ENCODE results near the gene ELMOD3.

Gene ELMOD3

DNA sequence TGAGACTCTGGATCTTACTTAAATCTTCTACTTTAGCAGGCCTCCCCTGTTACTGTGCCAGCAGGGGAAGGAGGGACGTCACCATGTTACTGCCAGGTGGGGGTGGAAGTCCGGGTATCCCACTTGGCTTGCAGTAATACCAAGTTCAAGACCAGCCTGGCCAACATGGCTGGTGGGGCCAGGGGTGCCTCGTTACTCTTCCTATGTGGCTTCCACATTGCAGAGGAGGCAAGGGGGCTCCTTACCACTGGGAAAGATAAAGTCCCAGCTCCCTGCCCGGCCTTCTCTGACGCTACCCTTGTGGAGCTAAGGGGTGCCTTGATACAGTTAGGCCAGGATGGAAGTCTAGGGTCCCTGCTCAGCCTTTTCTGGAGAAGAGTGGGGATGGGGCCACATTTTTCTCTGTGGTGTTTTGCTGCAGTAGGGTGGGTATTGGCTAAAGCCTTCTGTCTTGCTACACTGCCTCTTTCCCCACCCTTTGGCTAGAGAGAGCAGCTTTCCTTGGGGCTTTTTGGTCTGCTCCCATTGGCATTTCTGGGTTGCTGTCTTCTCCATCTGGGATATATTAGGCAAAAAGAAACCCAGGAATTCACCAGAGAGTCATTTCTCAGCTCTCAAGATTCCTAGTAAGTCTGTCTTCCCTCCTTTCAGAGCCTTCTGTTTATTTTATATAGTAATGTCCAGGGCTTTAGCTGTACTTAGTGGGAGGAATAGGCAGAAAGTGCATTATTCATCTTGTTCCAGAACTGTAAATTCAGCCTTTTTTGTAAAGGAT is 21.9 kb downstream of the ELMOD3 start:
- peak; percentile 49 for DNase-seq (ENCODE audit: low read depth)

DNA sequence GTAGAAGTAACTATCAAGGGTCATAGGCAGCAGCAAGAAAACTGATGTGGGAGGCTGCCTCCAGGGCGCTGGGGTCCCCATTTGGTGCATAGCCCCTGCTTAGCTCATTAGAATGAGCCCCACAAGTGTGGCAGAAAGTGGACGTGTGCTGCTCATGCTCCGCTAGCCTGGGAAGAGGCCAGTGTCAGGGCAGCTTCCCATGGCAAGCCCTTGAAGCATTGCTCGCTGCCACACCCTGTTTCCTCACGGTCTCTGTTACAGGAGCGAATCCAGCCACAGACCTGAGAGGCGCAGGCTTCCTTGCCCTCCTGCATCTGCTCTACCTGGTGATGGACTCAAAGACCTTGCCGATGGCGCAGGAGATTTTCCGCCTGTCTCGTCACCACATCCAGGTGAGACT is 22.5 kb downstream of the ELMOD3 start:
- no peak for DNase-seq (ENCODE audit: low read depth)

DNA sequence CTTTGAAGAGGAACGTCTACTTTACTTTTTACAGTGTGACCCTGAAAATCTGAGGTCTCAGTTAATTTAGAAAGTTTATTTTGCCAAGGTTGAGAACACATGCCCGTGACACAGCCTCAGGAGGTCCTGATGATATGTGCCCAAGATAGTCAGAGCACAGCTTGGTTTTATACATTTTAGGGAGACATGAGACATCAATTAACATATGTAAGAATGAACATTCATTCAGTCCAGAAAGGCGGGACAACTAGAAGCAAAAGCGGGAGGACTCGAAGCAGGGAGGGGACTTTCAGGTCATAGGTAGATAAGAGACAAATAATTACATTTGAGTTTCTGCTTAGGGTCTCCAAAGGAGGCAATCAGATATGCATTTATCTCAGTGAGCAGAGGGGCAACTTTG is 23.7 kb downstream of the ELMOD3 start:
- DNase-seq (ENCODE audit: low read depth): no peak

DNA sequence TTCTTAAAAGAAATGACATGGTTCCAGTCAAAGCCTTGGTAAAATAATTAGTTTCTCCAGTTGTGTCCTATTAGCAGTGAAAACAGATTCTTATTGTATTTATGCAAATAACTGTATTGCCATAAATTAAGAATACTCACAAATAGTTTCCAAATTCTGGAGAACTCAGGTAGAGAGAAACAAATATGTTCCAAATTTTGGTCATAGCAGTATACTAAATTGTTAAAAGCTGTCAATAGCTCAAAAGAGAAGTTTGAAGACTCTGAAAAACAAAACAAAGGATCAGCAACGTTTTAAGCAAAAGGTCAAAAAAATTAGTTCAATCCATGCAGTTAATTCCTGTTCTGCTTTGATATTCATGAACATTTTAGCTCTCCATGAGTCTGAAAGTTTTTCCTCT is 25.5 kb downstream of the ELMOD3 start:
- no peak for DNase-seq (ENCODE audit: low read depth)

DNA sequence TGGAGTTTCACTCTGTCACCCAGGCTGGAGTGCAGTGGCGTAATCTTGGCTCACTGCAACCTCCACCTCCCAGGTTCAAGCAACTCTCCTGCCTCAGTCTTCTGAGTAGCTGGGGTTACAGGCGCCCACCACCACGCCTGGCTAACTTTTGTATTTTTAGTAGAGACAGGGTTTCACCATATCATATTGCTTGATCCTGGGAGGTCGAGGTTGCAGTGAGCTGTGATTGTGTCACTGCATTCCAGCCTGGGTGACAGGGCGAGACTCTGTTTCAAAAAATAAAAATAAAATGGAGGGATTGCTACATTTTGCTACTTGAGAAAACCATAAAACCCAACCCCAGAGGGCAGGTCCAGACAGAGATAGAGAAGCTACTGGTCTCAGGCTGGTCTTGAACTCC is 28.6 kb downstream of the ELMOD3 start:
- DNase-seq (ENCODE audit: low read depth): peak; percentile 22

DNA sequence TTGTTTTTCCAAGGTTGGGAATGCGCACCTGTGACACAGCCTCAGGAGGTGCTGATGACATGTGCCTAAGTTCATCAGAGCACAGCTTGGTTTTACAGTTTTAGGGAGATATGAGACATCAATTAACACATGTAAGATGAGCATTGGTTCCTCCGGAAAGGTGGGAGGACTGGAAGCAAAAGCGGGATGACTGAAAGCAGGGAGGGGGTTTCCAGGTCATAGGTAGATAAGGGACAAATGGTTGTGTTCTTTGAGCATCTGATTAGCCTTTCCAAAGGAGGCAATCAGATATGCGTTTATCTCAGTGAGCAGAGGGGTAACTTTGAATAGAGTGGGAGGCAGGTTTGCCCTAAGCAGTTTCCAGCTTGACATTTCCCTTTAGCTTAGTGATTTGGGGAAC is 29.3 kb downstream of the ELMOD3 start:
- no peak for DNase-seq (ENCODE audit: low read depth)

DNA sequence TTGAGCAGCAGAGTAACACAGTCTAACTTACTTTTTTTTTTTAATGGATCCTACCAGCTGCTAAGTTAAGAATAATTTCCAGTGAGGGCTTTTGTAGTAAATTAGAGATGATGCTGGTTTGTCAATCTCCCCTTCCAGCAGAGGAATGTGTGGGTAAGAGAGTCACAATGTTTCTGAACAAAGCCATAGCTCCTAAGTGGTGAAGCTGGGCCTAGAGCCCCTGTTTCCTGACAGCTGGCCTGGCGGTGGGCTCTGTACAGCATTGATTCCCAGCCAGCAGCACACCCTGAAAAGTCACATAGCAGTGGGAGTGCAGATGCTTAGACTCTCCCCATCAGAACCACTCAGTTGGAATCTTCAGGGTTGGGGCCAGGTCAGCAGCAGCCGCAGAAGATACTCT is 31.2 kb downstream of the ELMOD3 start:
- DNase-seq (ENCODE audit: low read depth): no peak

DNA sequence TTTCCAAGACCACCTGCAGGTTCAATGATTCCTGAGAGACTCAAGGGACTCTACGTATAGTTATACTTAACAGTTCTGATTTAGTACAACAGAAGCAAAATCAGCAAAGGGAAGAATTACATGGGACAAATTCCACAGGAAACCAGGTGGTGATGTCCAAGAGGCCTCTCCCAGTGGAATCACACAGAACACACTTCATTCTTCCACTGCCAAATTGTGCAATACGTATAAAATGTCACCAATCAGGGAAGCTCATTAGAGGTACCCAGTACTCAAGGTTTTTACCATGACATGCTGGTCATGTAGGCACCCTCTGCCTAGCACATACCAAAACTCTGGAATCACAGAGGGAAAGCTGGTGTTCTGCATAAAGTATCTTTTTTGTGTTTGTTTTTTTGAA is 33.2 kb downstream of the ELMOD3 start:
- DNase-seq (ENCODE audit: low read depth): no peak

DNA sequence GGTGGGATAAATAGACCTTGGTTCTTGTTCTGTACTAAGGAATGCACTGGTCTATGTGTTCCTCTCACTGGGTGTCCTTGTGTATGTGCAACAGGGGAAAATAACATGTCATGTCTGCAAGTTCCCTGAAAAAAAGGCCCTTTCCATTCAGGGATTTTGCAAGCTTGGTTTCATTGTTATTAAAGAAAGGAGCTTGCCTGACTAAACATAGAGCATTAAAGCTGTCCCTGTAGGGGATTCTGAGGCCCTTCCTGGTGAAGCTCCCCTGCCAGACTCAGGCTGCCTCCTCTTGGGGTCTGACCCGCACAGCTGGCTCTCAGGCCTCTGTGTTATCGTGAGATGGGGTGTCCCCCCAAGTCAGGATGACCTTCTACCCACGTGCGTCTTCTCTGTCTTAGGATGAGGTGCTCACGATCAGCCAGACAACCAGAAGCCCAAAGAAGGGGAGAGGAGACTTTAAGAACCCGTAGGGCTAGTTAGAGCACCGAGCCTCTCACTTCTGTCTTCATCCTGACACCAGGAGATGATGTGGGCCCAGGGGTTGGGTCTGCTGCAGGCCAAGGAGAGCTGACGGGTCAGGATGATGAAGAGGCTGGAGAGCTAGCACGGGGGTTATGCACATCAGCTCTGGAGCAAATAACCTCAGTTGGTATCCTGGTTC is 34.4 kb downstream of the ELMOD3 start:
- DNase-seq (ENCODE audit: low read depth): no peak

DNA sequence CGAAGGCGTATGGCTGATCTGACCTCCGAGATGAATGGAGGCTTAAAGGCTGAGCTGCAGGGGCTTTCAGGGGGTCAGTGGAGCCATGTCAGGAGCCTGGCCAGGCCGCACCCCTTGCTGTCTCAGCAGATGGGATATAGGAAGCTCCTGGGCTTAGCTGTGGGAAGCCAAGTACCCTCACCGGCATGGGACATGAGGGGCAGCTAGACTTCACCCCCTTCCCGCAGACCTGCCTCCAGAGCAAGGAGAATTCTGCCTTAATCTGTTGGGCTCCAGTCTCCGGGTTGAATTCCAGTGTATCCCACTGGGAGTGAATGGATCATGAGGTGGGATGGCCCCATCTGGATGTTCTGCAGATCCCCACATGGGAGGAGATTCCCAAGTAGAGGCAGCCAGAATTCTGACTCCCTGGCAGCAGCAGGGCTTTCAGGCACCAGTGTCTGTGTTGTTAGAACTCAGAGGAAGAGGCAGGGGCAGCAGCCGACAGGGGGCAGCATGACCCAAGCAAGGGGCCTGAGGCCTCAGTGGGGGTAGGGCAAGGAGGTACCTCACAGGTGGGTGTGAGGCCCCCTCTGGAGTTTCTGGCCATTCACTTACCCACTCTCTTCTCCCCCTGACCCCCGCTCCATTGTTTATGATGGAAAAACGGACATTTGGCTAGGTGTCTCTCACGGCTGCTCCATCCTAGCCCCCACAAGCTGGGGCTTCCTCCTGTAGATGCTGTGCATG is 36.5 kb downstream of the ELMOD3 start:
- no peak for DNase-seq (ENCODE audit: low read depth)

DNA sequence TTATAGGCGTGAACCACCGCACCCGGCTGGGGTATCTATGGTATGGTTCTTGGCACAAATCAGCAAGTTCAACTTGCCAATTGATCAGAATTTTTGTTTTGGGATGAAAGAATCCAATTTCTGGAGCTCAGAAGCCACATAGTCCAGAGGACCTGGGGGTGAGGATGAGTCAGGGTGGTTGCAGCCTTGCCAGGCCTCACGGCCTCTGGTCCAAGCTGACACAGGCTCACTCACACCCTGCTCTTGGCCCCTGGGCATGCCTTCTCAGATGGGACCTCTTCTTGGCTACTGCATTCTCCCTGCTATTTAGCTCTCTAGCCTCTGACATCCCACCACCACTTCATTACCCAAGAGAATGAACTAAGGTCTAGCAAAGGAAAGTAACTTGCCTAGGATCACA is 39.3 kb downstream of the ELMOD3 start:
- no peak for DNase-seq (ENCODE audit: low read depth)

DNA sequence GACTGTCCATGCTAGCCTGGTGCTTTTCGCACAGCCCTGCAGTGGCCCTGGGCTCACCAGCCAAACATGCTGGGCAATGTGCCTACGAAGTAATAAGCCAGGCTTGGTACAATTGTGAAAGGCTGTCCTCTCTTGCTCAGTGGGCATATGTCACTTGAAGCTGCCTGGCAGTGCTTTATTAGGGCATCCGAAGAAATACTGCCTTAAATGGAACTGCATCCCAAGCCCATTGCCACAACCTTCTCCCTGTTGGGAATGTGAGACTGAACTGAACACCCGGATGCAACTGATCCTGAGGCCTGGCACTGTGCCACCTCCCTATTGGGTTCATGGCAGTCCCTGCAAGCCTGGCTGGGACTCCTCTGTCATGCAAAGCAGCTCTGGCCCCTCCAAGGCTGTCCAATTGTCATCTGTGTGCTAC is 39.7 kb downstream of the ELMOD3 start:
- no peak for DNase-seq (ENCODE audit: low read depth)

DNA sequence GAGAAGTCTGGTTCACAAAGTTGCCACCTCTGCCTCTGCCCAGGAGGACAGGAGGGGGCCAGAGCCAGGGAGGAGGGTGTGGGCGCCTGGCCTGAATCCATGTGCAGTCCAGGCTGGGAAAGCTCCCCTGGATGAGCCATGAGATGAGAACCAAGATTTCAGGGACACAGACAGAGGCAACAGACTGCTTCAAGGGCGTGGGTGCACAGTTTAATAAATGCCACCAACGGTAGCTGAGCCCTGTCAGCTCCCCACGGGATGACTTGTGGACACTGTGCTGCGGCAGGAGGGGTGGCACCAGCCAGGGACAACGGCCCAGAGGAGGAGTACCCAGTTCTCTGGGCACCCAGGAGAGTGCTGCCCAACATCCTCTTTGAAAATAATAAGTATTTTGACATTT is 40.4 kb downstream of the ELMOD3 start:
- DNase-seq (ENCODE audit: low read depth): no peak

DNA sequence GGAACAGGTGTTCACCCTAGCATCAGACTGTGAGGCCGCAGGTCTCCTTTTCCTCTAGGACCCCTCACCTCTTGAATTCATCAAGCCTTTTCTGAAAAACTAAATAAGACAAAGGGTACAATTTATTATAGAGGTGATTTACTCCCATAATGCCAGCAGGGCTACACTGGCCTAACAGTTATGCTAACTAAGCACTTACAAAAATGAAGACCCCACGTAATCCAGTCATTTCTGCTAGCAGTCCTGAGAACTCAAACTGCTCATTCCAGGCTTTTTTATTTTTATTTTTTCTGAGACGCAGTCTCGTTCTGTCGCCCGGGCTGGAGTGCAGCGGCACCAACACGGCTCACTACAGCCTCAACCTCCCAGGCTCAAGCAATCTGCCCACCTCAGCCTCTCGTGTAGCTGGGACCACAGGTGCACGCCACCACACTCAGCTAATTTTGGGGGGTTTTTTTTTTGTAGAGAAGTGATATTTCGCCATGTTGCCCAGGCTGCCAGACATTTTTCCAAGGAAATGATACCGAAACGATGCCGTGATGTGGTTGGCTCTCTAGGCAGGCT is 41.4 kb downstream of the ELMOD3 start:
- DNase-seq (ENCODE audit: low read depth): no peak

DNA sequence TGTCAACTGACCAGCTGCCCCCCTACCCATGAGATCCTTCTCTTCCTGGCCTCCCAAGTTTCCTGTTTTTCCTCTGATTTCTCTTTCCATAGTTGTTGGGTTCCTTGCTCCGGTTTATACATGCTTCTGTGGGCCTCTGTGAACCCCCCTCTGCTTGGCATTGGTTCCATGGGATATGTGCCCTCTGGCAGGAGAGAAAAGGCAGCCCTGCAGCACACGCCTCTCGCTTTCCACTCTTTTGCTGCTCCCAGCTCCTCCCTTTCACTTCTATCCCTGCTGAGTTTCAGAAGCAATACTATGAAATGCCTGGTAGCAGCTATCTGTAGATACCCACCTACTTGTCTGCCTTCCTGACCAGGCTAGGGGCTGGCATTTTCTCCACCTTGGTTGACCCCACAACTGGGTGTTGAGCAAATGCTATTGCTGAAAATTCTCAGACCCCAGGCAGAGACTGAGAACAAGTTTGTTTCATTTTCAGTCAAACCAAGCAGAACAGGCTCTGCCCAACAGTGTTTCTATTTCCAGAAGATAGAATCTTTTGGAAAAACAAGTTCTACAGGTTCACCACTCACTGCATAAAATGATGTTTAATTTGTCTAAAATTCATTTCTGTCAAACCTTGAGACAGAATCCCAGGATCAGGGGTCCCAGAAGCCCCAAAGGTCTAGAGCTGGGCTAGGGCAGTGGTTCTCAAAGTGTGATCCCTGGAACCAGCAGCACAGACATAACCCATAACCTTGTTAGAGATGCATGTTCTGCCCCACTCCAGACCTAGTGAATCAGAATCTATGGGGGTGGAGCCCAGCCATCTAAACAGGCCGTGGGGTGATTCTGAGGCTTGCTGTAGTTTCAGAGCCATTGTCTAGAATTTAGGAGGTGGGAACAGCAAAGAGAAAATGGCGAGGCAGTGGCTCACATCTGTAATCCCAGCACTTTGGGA is 42.2 kb downstream of the ELMOD3 start:
- no peak for DNase-seq (ENCODE audit: low read depth)

DNA sequence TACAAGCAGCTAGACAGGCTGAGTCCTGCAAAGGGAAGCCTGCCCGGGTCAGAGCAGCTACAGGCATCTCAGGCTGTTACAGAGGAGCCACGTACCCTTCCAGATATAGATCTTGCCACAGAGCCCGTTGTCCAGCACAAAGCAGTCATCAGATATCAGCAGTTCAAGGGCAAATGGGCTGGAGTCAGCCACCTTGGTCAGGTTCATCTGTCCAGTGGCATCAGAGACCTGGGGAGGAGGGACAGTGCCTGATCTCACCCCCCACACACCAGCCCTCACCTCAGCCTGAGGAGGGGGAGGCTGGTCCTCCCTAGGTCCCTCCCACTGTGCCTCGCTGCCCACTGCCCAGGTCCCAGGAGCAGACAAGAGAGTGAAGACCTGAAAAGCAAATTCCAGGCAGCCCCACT is 43.4 kb downstream of the ELMOD3 start:
- DNase-seq (ENCODE audit: low read depth): no peak

DNA sequence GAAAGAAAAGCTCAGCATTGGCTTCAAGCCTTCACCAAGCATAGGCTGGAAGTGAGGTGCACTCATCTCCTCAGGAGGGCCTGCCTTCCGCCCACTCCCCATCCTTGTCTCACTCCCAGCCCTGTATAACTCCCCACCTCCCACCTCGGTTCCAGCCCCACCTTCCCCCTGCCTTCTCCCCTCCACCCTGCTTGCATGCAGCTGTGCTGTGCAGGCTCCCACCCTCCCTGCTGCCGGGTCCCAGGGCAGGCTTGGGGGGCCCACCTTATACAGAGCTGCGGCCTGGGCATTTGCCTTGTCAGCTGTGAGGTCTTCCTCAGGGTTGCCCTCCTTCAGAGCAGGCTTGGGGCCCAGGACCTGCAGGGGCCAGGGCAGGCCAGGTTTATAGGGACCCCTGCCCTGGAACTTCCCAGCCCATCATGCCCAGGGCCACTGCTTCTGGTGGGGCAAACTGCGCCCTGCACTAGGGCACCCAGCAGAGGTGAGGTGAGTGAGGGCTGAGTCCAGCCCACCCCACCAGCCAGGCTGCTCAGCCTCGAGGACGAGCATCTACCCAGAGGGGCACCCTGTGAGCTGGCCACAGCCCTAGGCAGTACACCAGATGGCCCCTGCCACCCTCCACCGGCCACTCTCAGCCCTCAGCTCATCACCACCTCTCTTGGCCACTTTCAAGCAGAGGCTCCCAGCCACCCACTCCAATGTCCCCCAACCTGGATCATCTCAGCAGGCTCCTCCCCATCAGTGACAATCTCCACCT is 44.0 kb downstream of the ELMOD3 start:
- no peak for DNase-seq (ENCODE audit: low read depth)

DNA sequence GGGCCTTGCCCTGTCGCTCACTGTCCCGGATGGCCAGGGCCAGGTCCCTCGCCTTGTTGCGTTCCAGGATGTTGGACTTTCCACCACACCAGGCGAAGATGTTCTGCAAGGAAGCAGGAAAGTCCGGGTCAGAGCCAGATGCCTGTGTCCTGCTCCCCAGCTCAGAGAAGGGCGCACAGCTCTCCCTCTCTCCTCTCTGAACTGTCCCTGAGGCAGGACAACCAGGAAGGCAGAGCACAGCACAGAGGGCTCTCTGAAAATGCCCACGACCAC is 44.5 kb downstream of the ELMOD3 start:
- no peak for DNase-seq (ENCODE audit: low read depth)

DNA sequence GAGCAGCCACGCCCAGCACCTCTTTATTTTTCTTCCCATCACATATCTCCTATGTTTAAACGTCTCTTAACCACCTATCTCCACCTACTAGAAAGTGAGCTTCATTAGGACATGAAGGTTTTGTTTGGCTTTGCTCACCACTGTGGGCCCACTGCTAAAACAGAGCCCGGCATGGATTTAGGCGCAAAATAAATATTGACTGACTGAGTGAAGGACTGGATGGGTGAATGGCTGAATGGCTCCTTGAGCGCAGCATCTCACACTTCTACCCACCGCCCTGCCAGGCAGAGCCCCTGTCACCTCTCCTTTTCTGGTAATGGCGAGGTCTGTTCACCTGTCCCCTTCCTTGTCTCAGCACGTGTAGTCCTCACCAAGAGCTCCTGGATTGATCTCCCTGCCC is 45.5 kb downstream of the ELMOD3 start:
- no peak for DNase-seq (ENCODE audit: low read depth)

DNA sequence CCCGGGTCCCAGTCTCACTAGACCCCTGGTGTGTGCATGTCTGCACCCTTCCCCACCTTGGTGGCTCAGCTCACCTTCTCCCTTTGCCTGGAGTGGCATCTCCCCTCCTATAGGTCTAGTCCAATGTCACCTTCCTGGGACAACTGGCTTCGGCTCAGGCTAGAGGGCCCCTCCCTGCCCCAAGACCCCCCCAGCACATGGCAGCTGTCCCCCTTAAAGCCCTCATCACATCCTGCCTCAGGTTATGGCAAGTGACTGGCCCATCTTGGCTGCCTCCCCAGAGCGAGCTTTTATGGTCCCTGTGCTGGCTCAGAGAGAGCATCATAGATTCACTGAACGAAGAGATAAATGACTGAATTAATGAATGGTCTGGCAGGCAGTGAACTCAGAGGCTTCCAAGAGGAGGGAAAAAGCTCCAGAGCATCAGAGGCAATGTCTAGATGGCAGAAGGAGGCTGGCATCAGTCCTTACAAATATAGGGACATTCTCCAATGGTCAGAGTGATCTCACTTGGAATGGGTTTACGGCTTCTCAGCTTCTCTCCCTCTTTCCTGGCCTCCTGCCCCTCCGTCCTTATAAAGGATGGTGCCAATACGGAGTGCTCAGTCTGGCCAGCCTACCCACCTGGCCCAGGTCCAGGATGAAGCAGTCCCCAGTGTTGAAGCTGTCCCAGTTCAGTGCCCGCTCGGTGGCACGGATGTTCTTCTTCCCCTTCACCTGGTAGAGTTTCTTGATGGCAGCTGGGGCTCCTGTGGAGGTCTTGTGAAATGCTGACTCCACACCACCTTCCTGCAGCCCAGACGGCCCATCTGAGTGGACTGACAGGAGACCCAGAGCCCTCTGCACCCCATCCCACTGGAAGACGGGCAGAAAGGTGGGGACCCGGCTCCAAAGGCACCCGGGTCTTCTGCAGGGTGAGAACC is 46.2 kb downstream of the ELMOD3 start:
- no peak for DNase-seq (ENCODE audit: low read depth)
